Vagina (tissue), 2 donors: ENCODE results near the gene ZNF836.

ENCODE experiments used
- POLR2A ChIP-seq, 2 donors: fragments of 450-650 bp; IDR thresholded peaks; one replicate each; pipeline ENCODE4 v1.6.1; 2017; ENCODE audit warnings: antibody characterized with exemption in 2 of 2, mild to moderate bottlenecking in 2 of 2, moderate library complexity in 2 of 2
- POLR2AphosphoS5 ChIP-seq, 2 donors: sonication (generic); formaldehyde crosslinking; IDR thresholded peaks; one replicate each; pipeline ENCODE4 v1.9.0; 2017; ENCODE audit warnings: antibody characterized with exemption in 2 of 2, mild to moderate bottlenecking in 2 of 2, low read depth in 1 of 2; ENCODE audit not compliant: insufficient read depth in 1 of 2
- TF ChIP-seq, protein P1 (sequence below), 3 experiments: fragments of 450-650 bp in 2 of 3; fragments of 200-600 bp in 1 of 3; sonication (generic) in 1 of 3; IDR thresholded peaks; one replicate each; pipeline ENCODE4 v1.5.1; 2017 to 2019; ENCODE audit warnings: antibody characterized with exemption in 3 of 3, mild to moderate bottlenecking in 2 of 3, moderate library complexity in 2 of 3

DNA sequence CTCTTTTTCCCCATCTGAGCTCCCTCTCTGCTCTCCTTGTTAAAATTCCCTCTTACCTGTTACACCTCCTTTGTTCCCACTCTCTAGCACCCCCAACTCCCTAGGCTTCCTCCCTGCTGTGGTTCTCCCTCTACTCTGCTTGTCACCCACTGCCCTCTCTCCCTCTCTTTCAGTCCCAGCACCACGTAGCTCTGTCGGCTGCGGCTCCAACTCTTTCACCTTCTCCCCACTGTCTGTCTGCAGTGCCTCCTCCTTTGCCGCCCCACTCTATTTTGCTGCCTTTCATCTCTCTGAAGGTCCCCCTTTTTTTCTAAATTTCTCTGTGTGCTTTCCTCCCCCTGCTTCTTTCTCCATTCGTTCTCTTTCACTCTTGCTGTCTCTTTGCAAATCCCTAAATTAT is 1.1 kb downstream of the ZNF836 start:
- TF ChIP-seq, protein P1, sequence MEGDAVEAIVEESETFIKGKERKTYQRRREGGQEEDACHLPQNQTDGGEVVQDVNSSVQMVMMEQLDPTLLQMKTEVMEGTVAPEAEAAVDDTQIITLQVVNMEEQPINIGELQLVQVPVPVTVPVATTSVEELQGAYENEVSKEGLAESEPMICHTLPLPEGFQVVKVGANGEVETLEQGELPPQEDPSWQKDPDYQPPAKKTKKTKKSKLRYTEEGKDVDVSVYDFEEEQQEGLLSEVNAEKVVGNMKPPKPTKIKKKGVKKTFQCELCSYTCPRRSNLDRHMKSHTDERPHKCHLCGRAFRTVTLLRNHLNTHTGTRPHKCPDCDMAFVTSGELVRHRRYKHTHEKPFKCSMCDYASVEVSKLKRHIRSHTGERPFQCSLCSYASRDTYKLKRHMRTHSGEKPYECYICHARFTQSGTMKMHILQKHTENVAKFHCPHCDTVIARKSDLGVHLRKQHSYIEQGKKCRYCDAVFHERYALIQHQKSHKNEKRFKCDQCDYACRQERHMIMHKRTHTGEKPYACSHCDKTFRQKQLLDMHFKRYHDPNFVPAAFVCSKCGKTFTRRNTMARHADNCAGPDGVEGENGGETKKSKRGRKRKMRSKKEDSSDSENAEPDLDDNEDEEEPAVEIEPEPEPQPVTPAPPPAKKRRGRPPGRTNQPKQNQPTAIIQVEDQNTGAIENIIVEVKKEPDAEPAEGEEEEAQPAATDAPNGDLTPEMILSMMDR (IDR thresholded peaks at IDR 0.05): no peak
- TF ChIP-seq POLR2AphosphoS5 (IDR thresholded peaks at IDR 0.05; ENCODE audit: insufficient read depth in 1 of 2, low read depth in 1 of 2): no peak
- no peak for TF ChIP-seq POLR2A (IDR thresholded peaks at IDR 0.05)
